ENCODE measurements around the gene IGF2R. TPM values are rescaled to one million over a fixed set of nuclear protein-coding genes. Genes with fewer than 3 reads are reported as not detected.

The IGF2R gene
- total RNA-seq, 1 experiment from 2014 or later: 75.3 TPM

DNA sequence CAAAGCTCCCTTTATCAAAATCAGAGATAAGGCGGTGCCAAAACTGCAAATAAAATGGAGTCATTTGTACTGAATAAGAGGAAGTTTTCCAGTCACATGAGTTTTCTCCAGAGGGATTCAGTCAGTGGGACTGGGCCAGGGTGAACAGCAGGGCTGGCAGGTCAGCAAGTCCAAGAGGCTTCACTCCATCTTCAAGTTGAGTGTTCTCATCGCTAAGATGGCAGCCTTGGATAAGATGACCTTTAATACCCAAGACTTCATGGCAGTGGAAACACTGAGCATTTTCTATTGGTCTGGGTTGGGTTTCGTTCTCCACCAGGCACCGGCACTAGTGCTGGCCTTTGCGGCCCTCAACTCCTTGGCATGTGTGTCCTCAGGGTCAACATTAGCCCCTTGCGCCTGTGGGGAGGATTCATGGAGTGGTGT is 29.3 kb upstream of the IGF2R start:
- TF ChIP-seq GTF2I (CRISPR knock-in tag; conservative IDR thresholded peaks at IDR 0.05) (no peak), CREB1 (CRISPR knock-in tag; IDR thresholded peaks at IDR 0.05) (no peak), NFATC4 (CRISPR knock-in tag; IDR thresholded peaks at IDR 0.05) (no peak), GRHL2 (CRISPR knock-in tag; IDR thresholded peaks at IDR 0.05; ENCODE audit: insufficient replicate concordance, severe bottlenecking) (no peak), SP1 (CRISPR knock-in tag; conservative IDR thresholded peaks at IDR 0.05) (no peak), ZNF396 (CRISPR knock-in tag; IDR thresholded peaks at IDR 0.05; ENCODE audit: borderline replicate concordance) (no peak), ZNF671 (CRISPR knock-in tag; IDR thresholded peaks at IDR 0.05) (no peak), ETV6 (CRISPR knock-in tag; IDR thresholded peaks at IDR 0.05) (no peak), ZNF317 (CRISPR knock-in tag; IDR thresholded peaks at IDR 0.05; ENCODE audit: borderline replicate concordance, low read depth) (no peak), ELF4 (CRISPR knock-in tag; IDR thresholded peaks at IDR 0.05; ENCODE audit: low read depth) (no peak)
- TF ChIP-seq, protein P1, sequence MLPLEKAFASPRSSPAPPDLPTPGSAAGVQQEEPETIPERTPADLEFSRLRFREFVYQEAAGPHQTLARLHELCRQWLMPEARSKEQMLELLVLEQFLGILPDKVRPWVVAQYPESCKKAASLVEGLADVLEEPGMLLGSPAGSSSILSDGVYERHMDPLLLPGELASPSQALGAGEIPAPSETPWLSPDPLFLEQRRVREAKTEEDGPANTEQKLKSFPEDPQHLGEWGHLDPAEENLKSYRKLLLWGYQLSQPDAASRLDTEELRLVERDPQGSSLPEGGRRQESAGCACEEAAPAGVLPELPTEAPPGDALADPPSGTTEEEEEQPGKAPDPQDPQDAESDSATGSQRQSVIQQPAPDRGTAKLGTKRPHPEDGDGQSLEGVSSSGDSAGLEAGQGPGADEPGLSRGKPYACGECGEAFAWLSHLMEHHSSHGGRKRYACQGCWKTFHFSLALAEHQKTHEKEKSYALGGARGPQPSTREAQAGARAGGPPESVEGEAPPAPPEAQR (CRISPR knock-in tag; IDR thresholded peaks at IDR 0.05): no peak
- TF ChIP-seq, protein P2, sequence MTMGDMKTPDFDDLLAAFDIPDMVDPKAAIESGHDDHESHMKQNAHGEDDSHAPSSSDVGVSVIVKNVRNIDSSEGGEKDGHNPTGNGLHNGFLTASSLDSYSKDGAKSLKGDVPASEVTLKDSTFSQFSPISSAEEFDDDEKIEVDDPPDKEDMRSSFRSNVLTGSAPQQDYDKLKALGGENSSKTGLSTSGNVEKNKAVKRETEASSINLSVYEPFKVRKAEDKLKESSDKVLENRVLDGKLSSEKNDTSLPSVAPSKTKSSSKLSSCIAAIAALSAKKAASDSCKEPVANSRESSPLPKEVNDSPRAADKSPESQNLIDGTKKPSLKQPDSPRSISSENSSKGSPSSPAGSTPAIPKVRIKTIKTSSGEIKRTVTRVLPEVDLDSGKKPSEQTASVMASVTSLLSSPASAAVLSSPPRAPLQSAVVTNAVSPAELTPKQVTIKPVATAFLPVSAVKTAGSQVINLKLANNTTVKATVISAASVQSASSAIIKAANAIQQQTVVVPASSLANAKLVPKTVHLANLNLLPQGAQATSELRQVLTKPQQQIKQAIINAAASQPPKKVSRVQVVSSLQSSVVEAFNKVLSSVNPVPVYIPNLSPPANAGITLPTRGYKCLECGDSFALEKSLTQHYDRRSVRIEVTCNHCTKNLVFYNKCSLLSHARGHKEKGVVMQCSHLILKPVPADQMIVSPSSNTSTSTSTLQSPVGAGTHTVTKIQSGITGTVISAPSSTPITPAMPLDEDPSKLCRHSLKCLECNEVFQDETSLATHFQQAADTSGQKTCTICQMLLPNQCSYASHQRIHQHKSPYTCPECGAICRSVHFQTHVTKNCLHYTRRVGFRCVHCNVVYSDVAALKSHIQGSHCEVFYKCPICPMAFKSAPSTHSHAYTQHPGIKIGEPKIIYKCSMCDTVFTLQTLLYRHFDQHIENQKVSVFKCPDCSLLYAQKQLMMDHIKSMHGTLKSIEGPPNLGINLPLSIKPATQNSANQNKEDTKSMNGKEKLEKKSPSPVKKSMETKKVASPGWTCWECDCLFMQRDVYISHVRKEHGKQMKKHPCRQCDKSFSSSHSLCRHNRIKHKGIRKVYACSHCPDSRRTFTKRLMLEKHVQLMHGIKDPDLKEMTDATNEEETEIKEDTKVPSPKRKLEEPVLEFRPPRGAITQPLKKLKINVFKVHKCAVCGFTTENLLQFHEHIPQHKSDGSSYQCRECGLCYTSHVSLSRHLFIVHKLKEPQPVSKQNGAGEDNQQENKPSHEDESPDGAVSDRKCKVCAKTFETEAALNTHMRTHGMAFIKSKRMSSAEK (CRISPR knock-in tag; IDR thresholded peaks at IDR 0.05; ENCODE audit: borderline replicate concordance): no peak
- TF ChIP-seq, protein P3, sequence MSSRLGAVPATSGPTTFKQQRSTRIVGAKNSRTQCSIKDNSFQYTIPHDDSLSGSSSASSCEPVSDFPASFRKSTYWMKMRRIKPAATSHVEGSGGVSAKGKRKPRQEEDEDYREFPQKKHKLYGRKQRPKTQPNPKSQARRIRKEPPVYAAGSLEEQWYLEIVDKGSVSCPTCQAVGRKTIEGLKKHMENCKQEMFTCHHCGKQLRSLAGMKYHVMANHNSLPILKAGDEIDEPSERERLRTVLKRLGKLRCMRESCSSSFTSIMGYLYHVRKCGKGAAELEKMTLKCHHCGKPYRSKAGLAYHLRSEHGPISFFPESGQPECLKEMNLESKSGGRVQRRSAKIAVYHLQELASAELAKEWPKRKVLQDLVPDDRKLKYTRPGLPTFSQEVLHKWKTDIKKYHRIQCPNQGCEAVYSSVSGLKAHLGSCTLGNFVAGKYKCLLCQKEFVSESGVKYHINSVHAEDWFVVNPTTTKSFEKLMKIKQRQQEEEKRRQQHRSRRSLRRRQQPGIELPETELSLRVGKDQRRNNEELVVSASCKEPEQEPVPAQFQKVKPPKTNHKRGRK (CRISPR knock-in tag; IDR thresholded peaks at IDR 0.05; ENCODE audit: borderline replicate concordance): no peak
- TF ChIP-seq, protein P4, sequence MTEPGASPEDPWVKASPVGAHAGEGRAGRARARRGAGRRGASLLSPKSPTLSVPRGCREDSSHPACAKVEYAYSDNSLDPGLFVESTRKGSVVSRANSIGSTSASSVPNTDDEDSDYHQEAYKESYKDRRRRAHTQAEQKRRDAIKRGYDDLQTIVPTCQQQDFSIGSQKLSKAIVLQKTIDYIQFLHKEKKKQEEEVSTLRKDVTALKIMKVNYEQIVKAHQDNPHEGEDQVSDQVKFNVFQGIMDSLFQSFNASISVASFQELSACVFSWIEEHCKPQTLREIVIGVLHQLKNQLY (CRISPR knock-in tag; IDR thresholded peaks at IDR 0.05): no peak
- Mint-ChIP-seq H3K36me3 (peaks cover 5% of the 10 kb centered on the region), H3K9me3 (peaks cover 37% of the 10 kb centered on the region), H3K27ac (no peak overlapping the region), H3K4me3 (no peak overlapping the region), H3K27me3 (ENCODE audit: low read depth) (peaks cover 12% of the 10 kb centered on the region; the same call in 1 of the 2 replicates), H3K4me1 (no peaks in the 10 kb centered on the region)
- ATAC-seq (no peak), DNase-seq (ENCODE audit: low spot score) (no peak)
- CTCF ChIA-PET: no interaction called here
- POLR2A ChIA-PET: no interaction called here

DNA sequence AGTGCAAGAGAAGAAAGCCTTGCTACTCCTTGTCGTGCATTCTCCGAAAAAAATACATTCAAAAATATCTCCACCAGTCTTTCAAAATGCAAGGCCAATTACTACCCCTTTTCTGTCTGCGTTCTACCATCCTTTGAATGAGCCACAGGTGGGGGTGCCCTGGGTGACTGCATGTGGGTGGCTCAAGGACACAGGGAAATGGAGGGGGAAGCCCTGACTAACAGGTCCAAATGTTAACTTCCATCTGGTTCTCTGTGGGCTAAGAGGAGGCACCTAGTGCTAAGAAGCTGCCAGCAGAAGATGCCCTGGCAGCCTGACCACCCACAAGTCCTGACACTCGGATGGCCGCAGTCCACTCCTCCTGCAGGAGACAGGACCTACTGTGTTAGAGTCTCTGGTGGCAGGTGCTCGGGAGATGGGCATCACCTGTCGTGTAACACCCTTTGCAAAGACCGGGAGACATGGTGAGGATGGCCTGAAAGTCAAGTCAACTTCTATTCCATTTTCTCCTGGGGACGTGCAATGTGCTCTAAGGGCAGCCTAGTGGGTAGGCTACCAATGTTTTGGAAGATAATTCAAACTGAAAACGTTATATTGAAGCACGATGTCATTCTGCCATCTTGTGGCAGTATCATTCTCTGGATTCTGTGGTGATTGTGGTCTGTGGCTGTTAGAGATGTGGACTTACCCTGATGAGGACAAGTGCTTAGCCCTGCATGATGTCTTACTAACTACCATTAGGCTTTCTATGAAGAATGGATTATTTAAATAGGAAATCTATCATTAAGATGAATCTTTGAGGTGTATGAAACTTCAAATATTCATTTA is 27.4 kb upstream of the IGF2R start:
- Mint-ChIP-seq H3K27me3 (ENCODE audit: low read depth) (peaks cover 5% of the 10 kb centered on the region; the same call in 1 of the 2 replicates), H3K4me3 (no peak overlapping the region), H3K9me3 (peaks cover 35% of the 10 kb centered on the region), H3K27ac (no peak overlapping the region), H3K4me1 (peaks cover 3% of the 10 kb centered on the region), H3K36me3 (peaks cover 10% of the 10 kb centered on the region)
- CTCF ChIA-PET: interaction anchor here (1.0 to 1.7 kb wide), 3 partner anchors 8 to 78 kb away, joined by 3 to 8 read pairs (median 4); no protein-coding TSS in a partner anchor
- TF ChIP-seq IRF2 (CRISPR knock-in tag; IDR thresholded peaks at IDR 0.05; ENCODE audit: borderline replicate concordance, low read depth) (no peak), CBFB (CRISPR knock-in tag; IDR thresholded peaks at IDR 0.05; ENCODE audit: low read depth) (no peak), CREB1 (CRISPR knock-in tag; IDR thresholded peaks at IDR 0.05) (no peak)
- TF ChIP-seq, protein P5, sequence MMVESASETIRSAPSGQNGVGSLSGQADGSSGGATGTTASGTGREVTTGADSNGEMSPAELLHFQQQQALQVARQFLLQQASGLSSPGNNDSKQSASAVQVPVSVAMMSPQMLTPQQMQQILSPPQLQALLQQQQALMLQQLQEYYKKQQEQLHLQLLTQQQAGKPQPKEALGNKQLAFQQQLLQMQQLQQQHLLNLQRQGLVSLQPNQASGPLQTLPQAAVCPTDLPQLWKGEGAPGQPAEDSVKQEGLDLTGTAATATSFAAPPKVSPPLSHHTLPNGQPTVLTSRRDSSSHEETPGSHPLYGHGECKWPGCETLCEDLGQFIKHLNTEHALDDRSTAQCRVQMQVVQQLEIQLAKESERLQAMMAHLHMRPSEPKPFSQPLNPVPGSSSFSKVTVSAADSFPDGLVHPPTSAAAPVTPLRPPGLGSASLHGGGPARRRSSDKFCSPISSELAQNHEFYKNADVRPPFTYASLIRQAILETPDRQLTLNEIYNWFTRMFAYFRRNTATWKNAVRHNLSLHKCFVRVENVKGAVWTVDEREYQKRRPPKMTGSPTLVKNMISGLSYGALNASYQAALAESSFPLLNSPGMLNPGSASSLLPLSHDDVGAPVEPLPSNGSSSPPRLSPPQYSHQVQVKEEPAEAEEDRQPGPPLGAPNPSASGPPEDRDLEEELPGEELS (CRISPR knock-in tag; IDR thresholded peaks at IDR 0.05): no peak
- TF ChIP-seq, protein P3 (CRISPR knock-in tag; IDR thresholded peaks at IDR 0.05; ENCODE audit: borderline replicate concordance): no peak
- TF ChIP-seq, protein P4 (CRISPR knock-in tag; IDR thresholded peaks at IDR 0.05): no peak
- TF ChIP-seq, protein P6, sequence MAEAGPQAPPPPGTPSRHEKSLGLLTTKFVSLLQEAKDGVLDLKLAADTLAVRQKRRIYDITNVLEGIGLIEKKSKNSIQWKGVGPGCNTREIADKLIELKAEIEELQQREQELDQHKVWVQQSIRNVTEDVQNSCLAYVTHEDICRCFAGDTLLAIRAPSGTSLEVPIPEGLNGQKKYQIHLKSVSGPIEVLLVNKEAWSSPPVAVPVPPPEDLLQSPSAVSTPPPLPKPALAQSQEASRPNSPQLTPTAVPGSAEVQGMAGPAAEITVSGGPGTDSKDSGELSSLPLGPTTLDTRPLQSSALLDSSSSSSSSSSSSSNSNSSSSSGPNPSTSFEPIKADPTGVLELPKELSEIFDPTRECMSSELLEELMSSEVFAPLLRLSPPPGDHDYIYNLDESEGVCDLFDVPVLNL (CRISPR knock-in tag; IDR thresholded peaks at IDR 0.05; ENCODE audit: borderline replicate concordance, low read depth): no peak
- ATAC-seq (peak; percentile 66), DNase-seq (ENCODE audit: low spot score) (no peak)
- POLR2A ChIA-PET: no interaction called here
